CD4-positive, alpha-beta T cell treated with Interleukin-17A for 4 hours (primary cell): ENCODE results near the gene ZNF514.

ENCODE experiments used
- DNase-seq: peaks from one replicate; pipeline ENCODE4 v3.0.0-alpha.2; 2020; ENCODE audit warnings: mixed read lengths

ZNF514 gene

DNA sequence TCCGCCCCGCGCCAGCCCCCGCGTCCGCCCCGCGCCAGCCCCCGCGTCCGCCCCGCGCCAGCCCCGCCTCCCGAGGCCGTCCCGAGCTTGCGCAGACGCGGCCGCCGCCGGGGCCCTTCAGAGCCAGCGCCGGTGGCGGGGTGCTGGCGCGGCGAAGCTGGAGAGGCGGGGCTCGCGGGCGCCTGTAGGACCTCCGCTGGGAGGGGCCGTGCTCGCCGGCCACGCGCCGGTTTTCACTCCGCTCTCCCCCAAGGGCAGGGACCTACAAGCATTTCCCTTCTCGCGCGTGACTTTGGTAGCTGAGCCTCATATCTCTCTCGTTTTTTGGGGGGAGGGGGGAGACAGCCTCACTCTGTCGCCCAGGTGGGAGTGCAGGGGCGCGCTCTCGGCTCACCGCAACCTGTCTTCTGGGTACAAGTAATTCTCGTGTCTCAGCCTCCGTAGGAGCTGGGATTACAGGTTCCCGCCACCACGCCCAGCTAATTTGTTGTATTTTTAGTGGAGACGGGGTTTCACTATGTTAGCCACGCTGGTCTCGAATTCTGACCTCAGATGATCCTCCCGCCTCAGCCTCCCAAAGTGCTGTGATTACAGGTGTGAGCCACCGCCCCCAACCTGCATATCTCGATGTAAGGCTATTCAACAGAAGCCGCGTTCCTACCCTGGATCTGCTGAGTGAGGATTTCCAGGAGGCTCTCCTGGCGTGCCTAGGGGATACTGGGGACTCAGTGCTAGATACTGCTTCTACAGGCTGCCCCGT, at the start of gene ZNF514:
TSS of gene ZNF514 (minus strand) at position 159 of the 760 bp plus-strand sequence. CDS start 6,595 bp downstream, outside the sequence.
- peak; percentile 85 for DNase-seq

DNA sequence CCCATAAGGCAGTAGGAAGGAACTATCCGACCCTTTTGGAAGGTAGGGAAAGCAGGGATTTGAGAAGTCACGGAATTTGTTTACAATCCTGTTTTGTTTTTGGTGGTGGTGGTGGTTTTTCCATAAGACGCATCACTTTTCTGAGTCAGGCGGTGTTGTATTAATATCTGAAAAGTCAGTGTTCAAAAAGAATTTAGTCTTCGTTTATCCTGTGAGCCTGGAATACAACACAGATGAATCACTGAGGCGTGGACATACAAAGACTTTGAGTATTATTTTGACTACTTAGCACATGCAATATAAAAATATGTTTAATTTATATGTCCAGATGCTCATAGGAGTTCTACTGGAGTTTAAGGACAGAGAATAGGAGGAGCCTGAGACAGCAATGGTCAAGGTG, 48.5 kb upstream of the ZNF514 start:
- no peak for DNase-seq

DNA sequence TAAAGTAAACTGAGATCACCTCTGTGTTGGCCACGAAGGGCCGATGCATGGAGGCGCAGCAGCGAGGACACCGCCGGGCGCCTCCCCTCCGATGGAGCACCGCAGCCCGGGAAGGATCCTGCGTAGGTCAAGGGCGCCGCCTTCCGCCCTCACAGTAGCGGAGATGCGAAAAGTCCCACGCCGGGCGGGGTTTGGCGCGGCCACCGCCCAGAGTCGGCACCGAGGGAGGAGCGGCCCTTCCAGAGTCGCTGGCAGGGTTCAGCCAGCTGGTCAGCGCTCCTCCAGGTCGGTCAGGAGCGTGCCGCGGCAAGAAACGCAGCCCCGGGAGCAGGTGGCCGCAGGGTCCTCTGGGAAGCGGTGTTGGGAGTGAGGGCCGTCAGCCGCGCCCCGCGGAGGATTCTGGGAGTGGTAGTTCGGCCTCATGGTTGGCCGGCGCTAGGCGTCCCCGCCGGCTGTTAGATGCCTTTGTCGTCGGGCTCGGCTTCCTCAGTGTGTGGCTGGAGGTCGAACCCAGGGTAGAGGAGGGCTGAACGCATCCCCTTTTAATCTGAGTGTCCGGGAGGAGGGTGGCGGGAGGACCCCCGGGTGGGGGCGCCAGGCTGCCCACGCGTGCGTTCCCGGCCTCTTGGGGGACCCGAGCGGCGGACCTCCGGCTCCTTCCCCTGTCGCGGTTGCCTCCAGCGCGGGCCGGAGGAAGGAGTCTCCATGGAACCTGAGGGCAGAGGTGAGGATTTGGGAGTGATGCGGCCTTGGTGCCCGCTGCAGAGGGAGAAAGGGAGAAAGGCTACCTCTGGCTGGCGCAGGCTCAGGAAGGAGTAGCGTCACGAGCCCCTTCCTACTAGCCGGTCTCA, 47.7 kb upstream of the ZNF514 start, which contains the start of gene ZNF892:
TSS of gene ZNF892 (plus strand) at position 411 of the 851 bp plus-strand sequence. CDS start at position 706, 295 bp downstream.
- peak; percentile 86 for DNase-seq

DNA sequence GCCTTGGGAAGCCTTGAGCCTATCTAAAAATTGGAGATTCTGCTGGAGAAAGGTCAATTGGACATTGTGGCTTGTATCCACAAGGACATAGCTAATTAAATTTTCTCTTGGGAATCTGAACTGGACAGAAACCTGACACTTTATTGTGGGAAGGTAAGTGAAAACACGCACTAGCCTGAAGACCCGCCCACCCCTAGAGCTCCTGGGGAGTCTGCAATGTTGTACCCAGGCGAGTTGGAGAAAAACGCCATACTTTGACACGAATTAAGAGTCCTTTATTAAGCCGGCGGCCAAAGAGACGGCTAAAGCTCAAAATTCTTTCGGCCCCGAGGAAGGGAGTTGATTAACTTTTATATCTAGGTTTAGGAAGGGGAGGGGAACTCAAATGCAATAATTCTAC, 46.4 kb upstream of the ZNF514 start:
- DNase-seq: no peak

DNA sequence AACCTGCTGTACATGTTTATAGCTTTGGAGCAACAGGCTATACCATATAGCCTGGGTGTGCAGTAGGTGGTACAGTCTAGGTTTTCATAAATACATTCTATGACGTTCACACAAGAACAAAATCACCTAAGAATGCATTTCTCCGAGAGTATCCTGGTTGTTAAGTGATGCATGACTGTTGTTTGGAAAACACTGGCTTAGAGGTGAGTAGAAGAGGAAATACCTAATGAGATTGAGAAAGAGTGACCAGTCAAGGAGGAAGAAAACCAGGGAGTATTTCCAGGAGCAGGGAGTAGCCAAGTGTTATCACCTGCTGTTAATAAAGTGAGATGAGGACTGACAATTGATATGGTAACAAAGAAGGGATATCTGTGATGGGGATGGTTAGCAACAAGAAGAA, 44.7 kb upstream of the ZNF514 start:
- DNase-seq: no peak

DNA sequence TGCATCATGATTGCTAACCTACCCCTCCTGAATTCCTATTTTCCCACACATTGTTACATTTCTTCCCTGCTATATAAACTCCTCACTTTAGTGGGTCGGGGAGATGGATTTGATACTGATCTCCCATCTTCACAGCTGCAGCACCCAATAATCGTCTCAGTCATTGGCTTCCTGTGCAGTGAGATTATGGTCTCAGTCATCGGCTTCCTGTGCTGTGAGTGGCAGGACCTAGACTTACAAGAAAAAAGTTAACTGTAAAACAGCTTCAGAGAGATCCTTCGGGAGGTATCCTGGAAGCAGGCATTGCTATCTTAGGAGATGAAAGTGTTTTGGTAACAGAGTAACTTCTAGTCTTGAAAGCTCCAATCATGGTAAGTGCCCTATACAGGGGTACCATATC, 44.3 kb upstream of the ZNF514 start:
- no peak for DNase-seq

DNA sequence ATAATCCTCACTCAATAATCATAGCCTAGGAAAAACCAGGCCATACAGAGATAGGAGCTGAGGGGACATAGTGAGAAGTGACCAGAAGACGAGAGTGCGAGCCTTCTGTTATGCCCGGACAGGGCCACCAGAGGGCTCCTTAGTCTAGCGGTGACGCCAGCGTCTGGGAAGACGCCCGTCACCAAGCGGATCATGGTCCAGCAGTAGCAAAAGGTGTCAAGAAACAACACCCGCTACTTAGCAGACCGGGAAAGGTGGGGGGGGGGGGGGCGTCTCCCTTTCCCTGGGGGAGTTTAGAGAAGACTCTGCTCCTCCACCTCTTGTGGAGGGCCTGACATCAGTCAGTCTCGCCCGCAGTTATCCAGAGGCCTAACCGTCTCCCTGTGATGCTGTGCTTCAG, 33.3 kb upstream of the ZNF514 start:
- peak; percentile 53 for DNase-seq

DNA sequence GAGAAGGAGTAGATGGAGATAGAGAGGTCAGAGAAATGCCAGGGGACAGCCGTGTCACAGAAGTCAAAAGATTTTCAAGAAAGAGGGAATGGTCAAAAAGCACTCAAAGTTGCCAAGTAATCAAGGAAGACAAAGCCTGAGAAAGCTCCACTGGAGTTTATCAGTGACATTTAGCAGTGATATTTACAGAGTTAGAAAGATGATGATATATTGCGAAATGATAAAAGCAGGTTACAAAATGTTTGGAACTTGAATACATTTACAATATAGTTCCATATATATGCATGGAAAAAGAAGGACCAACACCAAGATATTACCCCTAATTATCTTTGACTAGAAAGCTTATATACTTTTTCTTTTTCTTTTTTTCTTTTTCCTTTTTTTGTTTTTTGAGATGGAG, 26.3 kb upstream of the ZNF514 start:
- DNase-seq: no peak

DNA sequence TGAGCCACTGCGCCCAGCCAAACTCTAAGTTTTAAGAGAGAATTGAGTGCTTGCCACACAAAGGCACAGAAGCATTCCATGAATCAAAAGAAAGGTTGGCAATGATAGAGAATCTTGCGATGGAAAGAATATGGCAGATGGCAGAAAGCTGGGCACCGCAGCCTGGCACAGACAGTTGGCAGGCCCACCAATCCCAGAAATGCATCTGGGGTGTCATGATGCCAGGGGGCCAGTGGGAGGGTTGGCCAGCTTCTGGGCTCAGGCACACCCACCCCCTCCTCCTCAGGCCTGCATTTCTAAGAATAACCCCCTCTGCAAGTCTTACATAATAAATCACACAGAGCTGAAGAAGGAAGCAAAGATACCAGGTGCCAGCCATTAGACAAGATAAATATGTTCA, 25.5 kb upstream of the ZNF514 start:
- no peak for DNase-seq

DNA sequence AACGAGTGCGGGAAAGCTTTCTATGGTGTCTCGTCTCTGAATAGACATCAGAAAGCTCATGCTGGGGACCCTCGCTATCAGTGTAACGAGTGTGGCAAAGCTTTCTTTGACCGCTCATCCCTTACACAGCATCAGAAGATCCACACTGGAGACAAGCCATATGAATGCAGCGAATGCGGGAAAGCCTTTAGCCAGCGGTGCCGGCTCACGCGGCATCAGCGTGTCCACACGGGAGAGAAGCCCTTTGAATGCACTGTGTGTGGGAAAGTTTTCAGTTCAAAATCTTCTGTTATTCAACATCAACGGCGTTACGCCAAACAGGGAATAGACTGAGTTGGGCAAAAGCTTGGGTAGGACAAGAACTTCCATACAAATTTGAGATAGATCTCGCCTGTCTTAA, 22.1 kb upstream of the ZNF514 start:
- no peak for DNase-seq

DNA sequence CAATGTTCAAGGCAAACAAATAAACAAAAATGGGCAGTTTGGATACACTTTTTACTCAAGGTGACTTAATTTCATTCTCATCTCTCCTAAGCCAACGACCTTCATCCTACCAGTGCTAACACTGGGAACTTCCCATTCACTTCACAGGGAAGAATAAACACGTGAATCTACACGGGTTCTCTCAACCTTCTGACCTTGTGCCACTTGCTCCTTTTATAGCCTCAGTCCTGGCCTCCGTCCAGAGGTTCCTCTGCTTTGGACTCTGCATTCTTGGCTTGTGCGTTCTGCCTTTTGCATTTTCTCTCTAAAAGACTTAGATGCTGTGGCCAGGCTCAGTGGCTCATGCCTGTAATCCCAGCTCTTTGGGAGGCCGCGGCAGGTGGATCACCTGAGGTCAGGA, 19.8 kb upstream of the ZNF514 start:
- no peak for DNase-seq

DNA sequence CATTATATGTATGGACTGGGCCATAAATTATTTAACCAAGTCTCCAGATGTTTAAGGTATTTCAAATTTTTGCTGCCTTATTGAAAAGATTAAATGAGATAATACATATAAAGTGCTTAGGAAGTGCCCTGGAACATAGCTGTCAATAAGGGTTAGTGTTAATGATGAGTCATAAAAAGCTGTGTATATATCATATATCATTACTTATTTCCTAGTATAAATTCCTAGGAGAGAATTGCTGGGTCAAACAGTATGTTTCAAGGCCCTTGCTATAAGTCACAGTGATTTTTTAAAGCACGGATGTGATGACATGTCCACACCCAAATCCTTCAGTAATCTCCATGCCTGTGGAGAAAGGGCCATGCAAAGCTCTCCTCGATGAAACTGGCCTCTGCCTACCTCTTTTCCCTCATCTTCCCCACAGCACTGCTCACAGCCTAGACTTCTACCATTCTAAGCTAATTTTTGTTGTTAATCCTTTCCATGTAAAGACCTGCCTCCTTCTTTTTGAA, 14.4 kb upstream of the ZNF514 start:
- no peak for DNase-seq

DNA sequence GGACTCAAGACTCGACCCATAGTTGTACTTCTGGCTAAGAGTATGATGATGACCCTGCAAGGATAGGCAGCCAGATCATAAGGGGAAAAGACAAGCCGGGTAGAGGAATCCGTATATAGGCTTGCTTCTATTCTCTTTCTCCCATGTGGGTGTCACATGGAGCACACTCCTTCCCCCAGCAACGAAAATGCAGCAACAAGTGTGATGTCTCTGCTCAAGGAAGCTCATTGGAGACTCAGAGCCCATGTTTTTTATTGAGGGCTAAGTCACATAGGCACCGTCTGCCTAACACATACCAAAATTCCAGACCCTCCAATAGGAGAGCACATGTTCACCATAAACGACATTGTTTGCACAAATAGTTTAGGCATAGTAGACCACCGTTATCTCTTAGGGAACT, 12.3 kb upstream of the ZNF514 start:
- no peak for DNase-seq

DNA sequence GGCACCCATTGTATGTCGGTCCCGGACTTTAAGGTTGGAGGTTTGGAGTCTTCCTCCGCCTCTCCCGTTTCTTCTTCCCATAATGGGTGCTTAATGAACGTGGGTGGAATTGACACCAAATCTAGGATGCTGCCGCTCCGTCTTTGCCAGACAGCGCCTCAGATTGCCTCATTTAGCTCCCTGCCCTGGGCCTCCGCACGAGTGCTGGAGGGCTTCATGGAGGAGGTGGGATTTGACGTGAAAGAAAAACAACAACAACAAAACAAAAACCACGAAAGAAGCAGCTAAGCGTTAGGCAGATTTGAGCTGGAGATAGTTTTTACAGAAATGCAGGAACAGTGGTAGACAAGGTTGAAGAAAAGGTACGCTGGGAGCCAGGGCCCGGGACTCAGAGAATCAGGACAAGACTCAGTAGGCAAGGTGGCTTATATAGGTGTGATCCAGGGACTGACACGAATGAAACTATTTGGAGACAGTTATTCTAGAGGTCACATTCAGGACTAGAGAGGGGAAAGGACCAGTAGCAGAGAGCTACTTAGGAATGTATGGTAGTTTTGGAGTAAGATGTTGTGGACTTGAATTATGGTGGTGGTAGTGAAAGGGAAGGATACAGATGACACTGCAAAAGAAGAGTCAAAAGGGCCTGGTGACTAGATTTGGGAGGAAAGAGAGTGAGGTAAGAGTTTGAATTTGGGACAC, 6.6 kb upstream of the ZNF514 start:
- DNase-seq: no peak

DNA sequence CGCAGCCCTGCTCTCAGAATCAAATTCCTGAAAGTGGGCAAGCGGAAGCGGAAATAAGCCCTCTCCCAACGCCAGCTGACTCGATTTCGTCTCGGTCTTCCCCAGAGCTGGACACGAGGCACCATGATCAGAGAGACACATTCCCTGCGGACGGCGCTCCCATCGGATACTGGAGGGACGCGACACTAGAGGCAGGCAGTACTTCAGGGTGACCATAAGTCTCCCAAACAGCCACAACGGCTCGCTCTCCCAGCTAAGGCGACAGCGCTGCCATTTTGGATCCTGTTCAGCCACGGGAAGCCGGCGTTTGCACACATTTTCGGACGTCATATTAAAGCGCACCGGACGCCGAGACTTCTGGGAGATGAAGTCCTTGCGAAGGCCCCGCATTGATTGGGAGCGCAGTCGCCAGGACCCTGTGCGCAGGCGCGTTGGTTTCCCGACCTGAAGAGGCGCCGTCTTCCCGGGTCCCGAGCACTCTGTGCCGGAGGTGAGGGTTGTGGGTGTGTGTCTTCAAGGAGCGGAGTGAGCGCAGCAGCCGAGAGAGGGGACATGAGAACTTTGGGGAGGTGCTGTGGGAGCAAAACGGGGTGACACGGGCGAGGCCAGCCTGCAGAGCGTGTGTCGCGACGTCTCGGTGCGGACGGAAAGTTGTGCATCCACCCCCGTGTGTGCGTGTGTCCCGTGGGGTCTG, 5.9 kb upstream of the ZNF514 start, which contains the start of gene ZNF2:
TSS of gene ZNF2 (plus strand) at position 439 of the 694 bp plus-strand sequence. CDS start 10,418 bp downstream, outside the sequence.
- peak; percentile 97 for DNase-seq

DNA sequence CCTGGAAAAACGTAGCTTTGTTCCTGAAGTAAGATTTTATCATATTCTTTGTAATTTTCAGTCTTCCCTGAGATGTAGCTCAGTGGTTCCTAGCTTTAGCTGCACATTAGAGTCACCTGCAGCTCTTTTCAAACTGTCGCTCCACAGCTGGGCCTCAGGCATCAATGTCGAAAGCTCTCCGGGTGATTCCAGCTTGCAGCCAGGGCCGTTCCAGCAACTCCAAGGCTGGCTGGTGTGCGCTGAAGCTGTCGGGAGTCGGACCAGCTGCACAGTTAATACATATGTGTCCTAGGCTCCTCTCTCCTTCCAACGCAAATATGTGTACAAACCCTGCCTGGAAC, 5.4 kb upstream of the ZNF514 start:
- DNase-seq: no peak

DNA sequence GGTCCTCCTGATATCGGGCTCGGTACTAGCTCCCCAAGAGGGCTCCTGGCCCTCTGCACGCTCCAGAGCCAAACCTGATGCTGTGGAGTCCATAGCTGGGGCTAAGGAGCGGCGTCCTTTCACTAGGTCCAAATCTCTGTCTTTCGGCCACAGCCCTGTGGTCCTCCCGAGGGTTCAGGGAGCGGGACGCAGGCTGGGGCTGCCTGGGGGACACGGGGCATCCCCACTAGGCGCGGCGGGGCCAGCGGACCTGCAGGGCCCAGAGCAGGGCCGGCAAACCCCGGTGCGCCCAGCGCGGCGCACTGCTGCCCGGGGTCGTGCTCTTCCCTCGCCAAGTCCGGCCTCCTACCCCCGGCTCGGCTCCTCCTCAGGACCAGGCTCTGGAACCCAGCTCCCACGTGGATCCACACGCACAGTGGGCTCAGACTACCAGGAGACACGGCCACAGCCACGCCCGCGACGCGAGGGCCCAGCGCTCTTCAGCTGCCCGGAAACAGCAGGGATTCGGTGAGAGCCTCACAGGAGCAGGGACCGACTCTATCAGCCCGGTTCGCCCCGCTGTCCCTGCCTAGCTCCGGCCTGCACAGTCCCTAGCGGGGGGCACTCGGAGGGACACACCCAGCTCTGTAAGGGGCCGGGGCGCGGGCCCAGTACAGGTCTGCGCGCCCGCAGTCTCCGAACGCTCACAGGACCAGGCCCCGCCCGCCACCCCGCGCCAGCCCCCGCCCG, 593 bp downstream of the ZNF514 start:
- no peak for DNase-seq

DNA sequence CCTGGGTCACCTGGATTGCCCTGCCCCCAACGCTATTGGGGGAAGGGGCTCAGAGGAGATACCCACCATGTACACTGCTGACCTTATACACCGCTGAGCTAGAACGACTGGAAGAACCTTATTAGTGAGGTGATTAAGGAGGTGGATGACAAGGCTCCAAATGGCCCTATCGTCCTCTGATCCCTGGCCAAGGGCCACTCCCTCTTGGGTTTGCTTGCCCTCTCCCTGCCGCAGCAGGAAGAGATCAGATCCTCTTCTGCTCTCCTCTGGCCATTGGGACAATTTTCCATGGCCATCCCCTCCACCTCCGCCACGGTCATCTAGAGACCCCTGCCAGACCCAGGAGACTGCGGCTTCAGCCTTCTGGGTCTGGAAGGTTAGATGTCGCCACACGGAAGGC, 1.2 kb downstream of the ZNF514 start:
- DNase-seq: no peak

DNA sequence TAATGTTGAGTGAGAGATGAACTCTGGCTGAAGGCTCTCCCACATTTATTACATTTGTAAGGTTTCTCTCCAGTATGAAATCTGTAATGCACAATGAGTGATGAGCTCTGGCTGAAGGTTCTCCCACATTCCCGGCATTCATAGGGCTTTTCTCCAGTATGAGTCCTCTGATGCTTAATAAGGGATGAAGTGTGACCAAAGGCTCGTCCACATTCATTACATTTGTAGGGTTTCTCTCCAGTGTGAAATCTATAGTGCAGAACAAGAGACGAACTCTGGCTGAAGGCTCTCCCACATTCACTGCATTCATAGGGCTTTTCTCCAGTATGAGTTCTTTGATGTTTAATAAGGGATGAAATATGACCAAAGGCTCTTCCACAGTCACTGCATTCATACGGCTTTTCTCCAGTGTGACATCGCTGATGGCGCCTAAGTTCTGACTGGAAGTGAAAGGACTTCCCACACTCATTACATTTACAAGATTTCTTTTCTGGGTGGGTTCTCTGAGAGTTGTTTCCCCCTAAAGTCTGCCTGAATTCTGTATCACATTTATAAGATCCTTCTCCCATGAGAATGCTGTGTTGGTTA, 10.2 kb downstream of the ZNF514 start:
- DNase-seq: no peak

DNA sequence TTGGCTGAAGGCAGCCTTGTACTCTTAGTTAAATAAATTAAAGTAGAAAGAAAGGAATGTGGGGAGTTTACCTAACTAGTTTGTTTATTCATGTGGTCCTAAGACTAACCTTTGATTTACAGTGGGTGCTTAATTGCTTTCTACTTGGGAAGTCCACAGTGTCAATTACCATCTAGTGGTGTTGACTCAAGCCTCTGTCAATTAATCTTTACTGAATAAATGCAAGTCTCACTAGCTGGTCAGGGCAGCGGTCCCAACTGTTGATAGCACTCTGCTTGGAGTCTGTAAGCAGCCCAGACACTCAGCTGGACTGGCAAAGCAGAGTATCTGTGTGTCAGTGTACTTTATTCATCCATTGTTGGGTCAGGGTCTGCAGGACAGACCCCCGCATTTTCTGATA, 15.8 kb downstream of the ZNF514 start:
- DNase-seq: no peak

DNA sequence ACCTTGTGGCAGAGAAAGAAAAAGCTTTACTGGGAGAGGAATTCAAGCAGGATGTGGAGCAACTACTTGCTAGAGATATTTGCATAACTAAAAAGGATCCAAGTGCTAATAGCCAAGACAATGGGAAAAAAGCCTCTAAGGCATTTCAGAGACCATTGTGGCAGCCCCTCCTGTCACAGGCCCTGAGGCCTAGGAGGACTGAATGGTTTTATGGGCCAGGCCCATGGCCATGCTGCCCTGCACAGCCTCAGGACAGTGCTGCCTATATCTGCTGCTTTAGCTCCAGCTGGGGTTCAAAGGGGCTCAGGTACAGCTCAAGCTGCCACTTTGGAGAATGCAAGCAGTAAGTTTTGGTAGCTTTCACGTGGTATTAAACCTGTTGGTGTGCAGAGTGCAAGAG, 20.9 kb downstream of the ZNF514 start:
- DNase-seq: no peak

DNA sequence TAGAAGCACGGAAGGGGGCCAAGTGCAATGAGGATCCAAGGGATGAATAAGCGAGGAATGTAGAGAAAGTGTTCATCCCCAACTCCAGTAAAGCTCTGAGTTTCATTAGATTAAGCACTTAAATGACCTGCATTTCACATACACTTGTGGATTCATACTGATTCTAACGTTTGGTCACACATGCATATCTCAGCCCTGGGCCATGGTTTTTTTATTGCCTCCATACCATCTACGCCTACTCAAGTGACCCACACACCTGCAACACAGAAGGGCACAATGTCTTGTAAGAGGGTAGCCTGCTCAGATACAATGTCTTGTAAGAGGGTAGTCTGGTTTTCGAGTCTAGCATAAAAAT, 37.5 kb downstream of the ZNF514 start:
- peak; percentile 7 for DNase-seq
